Neutrophil (primary cell): Measurements from ENCODE around the gene CTBP2.

ENCODE experiments used
- H3K27ac ChIP-seq: fragments of 200-600 bp; sonication (generic); 2 replicates; pipeline ENCODE4 v1.5.1; 2016; ENCODE audit warnings: mild to moderate bottlenecking, moderate library complexity
- H3K27me3 ChIP-seq: fragments of 200-600 bp; sonication (generic); 2 replicates; pipeline ENCODE4 v1.6.0; 2016; ENCODE audit warnings: mild to moderate bottlenecking
- H3K36me3 ChIP-seq: fragments of 200-600 bp; sonication (generic); 2 replicates; pipeline ENCODE4 v1.5.1; 2017
- H3K4me1 ChIP-seq, 2 experiments: fragments of 200-600 bp in 1 of 2; sonication (generic) in 1 of 2; 1 replicate in 1 of 2; 2 replicates in 1 of 2; pipeline versions ENCODE4 v1.5.1 to v1.6.1; 2013 to 2016; ENCODE audit warnings: low read depth in 1 of 2, low read length in 1 of 2, mild to moderate bottlenecking in 1 of 2, moderate library complexity in 1 of 2; ENCODE audit not compliant: control insufficient read depth in 1 of 2, insufficient read depth in 1 of 2
- H3K4me3 ChIP-seq, 2 experiments: fragments of 200-600 bp in 1 of 2; sonication (generic) in 1 of 2; 1 replicate in 1 of 2; 2 replicates in 1 of 2; pipeline ENCODE4 v1.5.1; 2013 to 2016; ENCODE audit warnings: low read depth in 1 of 2, low read length in 1 of 2, mild to moderate bottlenecking in 1 of 2, moderate library complexity in 1 of 2
- H3K9me3 ChIP-seq: fragments of 200-600 bp; sonication (generic); 2 replicates; pipeline ENCODE4 v1.5.1; 2016
- CTCF ChIP-seq: fragments of 200-600 bp; sonication (generic); IDR thresholded peaks from 2 replicates; pipeline ENCODE4 v1.5.1; 2016; ENCODE audit warnings: antibody characterized with exemption

Gene CTBP2

GRCh38 chr10:125097409-125098070 lies 62.8 kb downstream of the CTBP2 start:
- Histone ChIP-seq H3K27ac (no peak overlapping the region), H3K4me1 (peaks cover 17 to 24% of the 10 kb centered on the region in 2 experiments), H3K9me3 (no peaks in the 10 kb centered on the region)

GRCh38 chr10:125096975-125097374 lies 63.4 kb downstream of the CTBP2 start:
- TF ChIP-seq CTCF, result no peak
- Histone ChIP-seq H3K36me3 (peaks cover 5% of the 10 kb centered on the region), H3K4me3 (no peak overlapping the region), H3K9me3 (no peaks in the 10 kb centered on the region), H3K4me1 (peaks cover 12 to 19% of the 10 kb centered on the region in 2 experiments), H3K27ac (no peak overlapping the region), H3K27me3 (no peaks in the 10 kb centered on the region)

More at GRCh38 chr10:125097409-125098070, 62.8 kb downstream of the CTBP2 start:
- no peak for TF ChIP-seq CTCF
- Histone ChIP-seq H3K4me3 (no peak overlapping the region), H3K27me3 (no peaks in the 10 kb centered on the region), H3K36me3 (peaks cover 5% of the 10 kb centered on the region)

- no peak overlapping the region for H3K27ac ChIP-seq
- no peaks in the 10 kb centered on the region for H3K9me3 ChIP-seq
- peaks cover 5% of the 10 kb centered on the region for H3K36me3 ChIP-seq
- no peak for TF ChIP-seq CTCF
- peaks cover 6 to 13% of the 10 kb centered on the region in 2 experiments for H3K4me1 ChIP-seq
- H3K27me3 ChIP-seq, result no peaks in the 10 kb centered on the region
- H3K4me3 ChIP-seq, result no peak overlapping the region
Observed at GRCh38 chr10:125096371-125096770, 64.0 kb downstream of the CTBP2 start.

- Histone ChIP-seq H3K36me3 (peaks cover 5% of the 10 kb centered on the region), H3K4me1 (peaks cover 0 to 7% of the 10 kb centered on the region in 2 experiments), H3K4me3 (no peak overlapping the region), H3K9me3 (no peaks in the 10 kb centered on the region), H3K27ac (no peak overlapping the region), H3K27me3 (no peaks in the 10 kb centered on the region)
- TF ChIP-seq CTCF, result no peak
Observed at GRCh38 chr10:125095776-125096175, 64.6 kb downstream of the CTBP2 start.

DNA sequence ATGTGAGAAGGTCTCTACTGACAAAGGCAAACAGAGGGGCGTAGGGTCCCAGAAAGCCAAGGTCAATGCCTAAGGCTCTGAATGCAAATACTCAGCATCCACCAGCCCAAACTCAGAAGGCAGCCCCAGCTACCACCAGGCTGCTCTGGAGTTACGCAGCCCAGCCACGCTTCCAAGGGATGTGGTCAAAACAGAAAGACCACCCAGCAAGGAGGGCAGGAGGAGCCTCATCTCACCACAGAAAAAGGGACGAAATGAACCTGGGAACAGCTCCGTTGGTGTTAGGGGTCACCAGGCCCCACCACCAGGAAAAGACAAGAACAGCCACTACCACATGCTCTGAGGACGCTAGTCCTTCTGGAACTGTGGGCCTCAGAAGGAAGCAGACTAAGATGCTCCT lies 65.1 kb downstream of the CTBP2 start:
- H3K4me3 ChIP-seq, result no peak overlapping the region
- H3K4me1 ChIP-seq, result peaks cover 0 to 4% of the 10 kb centered on the region in 2 experiments
- no peaks in the 10 kb centered on the region for H3K9me3 ChIP-seq
- no peak overlapping the region for H3K27ac ChIP-seq
- no peaks in the 10 kb centered on the region for H3K27me3 ChIP-seq
- TF ChIP-seq CTCF, result no peak
- H3K36me3 ChIP-seq, result peaks cover 5% of the 10 kb centered on the region
